GM13976 (cell line): ENCODE measurements around the gene STIM1.

Experiments
- DNase-seq: peaks from one replicate; pipeline ENCODE4 v3.0.0; 2012; ENCODE audit warnings: low spot score
- CTCF ChIP-seq: IDR thresholded peaks from 2 replicates; pipeline ENCODE4 v1.5.1; 2012; ENCODE audit warnings: borderline replicate concordance, mild to moderate bottlenecking; ENCODE audit not compliant: insufficient read depth; ENCODE audit errors: extremely low read depth, missing control alignments, control extremely low read depth
- in situ Hi-C: fragments of 300-500 bp; cut with MboI; formaldehyde crosslinking; loops from one replicate; pipeline ENCODE4 v1.12.0; 2022; ENCODE audit warnings: low sequenced_read_pairs, mixed read lengths, inconsistent platforms; ENCODE audit not compliant: unreplicated experiment

Gene STIM1

GRCh38 chr11:3824714-3825472, 30.6 kb upstream of the STIM1 start:
- peak; percentile 86 for DNase-seq
- TF ChIP-seq CTCF: peak; percentile 88
- in situ Hi-C loops: no loop called here

GRCh38 chr11:3825473-3826154, 29.9 kb upstream of the STIM1 start:
- in situ Hi-C loops: no loop called here
- TF ChIP-seq CTCF: no peak
- no peak for DNase-seq

- TF ChIP-seq CTCF: no peak
- in situ Hi-C loops: no loop called here
- DNase-seq: no peak
Measured at GRCh38 chr11:3826721-3827120, 28.7 kb upstream of the STIM1 start.

GRCh38 chr11:3827434-3828186, 27.9 kb upstream of the STIM1 start:
- no peak for TF ChIP-seq CTCF
- in situ Hi-C loops: no loop called here
- peak; percentile 9 for DNase-seq

- DNase-seq: no peak
- no peak for TF ChIP-seq CTCF
- in situ Hi-C loops: no loop called here
Measured at GRCh38 chr11:3830088-3830487, 25.4 kb upstream of the STIM1 start.

GRCh38 chr11:3830730-3831129, 24.7 kb upstream of the STIM1 start:
- DNase-seq: no peak
- TF ChIP-seq CTCF: no peak
- in situ Hi-C loops: no loop called here
